ENCODE results near the gene ELMO1.
"Not testable (repeated sequence)": the region's sequence is repeated elsewhere in the genome, so short reads cannot be mapped to it uniquely, and the experiment has no call there.

ELMO1 gene

DNA sequence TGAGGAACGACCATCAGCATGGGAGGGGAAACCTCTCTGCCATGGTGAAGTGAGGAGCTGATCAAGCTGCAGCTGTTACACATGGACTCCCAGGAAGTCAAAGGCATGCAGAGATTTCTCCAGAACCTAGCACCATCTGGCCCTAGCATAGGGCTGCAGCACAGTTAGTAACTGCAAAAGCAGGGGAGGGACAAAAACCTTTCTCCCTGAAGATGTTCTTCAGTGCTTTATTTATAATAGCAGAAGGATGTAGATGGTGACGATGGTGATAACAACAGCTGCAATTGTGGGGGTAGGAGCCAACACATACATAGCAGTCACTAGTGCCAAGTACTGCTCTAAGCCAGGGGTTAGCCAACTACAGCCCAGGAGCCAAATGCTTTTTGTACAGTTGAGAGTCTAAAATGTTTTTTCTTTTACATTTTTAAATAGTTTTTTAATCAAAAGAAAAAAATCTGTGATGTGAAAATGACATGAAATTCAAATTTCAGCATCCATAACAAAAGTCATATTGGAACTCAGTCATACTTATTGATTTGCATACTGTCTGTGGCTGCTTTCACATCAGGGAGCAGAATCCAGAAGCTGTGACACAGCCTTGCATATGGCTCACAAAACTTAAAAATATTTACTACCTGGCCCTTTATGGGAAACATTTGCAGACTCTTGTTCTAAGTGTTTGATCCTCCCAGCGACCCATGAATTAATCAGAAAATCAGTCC is 299.5 kb downstream of the ELMO1 start:
- Histone ChIP-seq H3K27me3 (ENCODE audit: insufficient read depth, low read depth, severe bottlenecking) (no peaks in the 10 kb centered on the region), H3K27ac (no peak overlapping the region), H3K9me3 (ENCODE audit: severe bottlenecking) (no peaks in the 10 kb centered on the region), H3K4me3 (ENCODE audit: low read depth, low read length) (no peak overlapping the region), H3K36me3 (no peaks in the 10 kb centered on the region)
- DNase-seq: no peak
- TF ChIP-seq, protein P1, sequence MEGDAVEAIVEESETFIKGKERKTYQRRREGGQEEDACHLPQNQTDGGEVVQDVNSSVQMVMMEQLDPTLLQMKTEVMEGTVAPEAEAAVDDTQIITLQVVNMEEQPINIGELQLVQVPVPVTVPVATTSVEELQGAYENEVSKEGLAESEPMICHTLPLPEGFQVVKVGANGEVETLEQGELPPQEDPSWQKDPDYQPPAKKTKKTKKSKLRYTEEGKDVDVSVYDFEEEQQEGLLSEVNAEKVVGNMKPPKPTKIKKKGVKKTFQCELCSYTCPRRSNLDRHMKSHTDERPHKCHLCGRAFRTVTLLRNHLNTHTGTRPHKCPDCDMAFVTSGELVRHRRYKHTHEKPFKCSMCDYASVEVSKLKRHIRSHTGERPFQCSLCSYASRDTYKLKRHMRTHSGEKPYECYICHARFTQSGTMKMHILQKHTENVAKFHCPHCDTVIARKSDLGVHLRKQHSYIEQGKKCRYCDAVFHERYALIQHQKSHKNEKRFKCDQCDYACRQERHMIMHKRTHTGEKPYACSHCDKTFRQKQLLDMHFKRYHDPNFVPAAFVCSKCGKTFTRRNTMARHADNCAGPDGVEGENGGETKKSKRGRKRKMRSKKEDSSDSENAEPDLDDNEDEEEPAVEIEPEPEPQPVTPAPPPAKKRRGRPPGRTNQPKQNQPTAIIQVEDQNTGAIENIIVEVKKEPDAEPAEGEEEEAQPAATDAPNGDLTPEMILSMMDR (IDR thresholded peaks at IDR 0.05; ENCODE audit: low read depth, low read length): no peak

DNA sequence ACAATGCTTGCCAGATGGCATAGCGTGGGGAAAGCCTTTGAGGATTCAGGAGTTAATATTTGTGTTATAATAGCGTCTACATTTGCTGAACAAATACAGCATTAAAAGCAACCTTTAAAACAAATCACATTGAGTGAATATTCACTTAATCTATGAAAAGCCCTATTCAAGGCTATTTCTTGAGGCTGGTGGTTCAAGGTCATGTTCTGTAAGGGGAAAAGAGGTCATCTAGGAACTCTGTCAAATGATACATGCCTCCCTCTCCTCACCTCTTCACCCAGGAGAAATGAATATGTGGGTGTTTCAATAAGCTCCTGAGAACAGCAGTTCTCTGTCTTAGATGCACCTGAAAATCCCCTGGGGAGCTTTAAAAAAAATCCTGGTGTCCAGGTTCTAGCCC is 303.0 kb downstream of the ELMO1 start:
- Histone ChIP-seq H3K27me3 (ENCODE audit: insufficient read depth, low read depth, severe bottlenecking) (no peaks in the 10 kb centered on the region), H3K36me3 (no peaks in the 10 kb centered on the region), H3K4me3 (ENCODE audit: low read depth, low read length) (no peak overlapping the region), H3K9me3 (ENCODE audit: severe bottlenecking) (peaks cover 2% of the 10 kb centered on the region), H3K27ac (no peak overlapping the region)
- TF ChIP-seq, protein P1 (IDR thresholded peaks at IDR 0.05; ENCODE audit: low read depth, low read length): no peak
- DNase-seq: no peak

- DNase-seq: no peak
- Histone ChIP-seq H3K27me3 (ENCODE audit: insufficient read depth, low read depth, severe bottlenecking) (no peaks in the 10 kb centered on the region), H3K4me3 (ENCODE audit: low read depth, low read length) (no peak overlapping the region), H3K9me3 (ENCODE audit: severe bottlenecking) (peaks cover 4% of the 10 kb centered on the region), H3K27ac (no peak overlapping the region), H3K36me3 (no peaks in the 10 kb centered on the region)
- TF ChIP-seq, protein P1 (IDR thresholded peaks at IDR 0.05; ENCODE audit: low read depth, low read length): no peak
Measured at GRCh38 chr7:37144423-37144822, 304.2 kb downstream of the ELMO1 start.

- TF ChIP-seq, protein P1 (IDR thresholded peaks at IDR 0.05; ENCODE audit: low read depth, low read length): no peak
- no peak overlapping the region for H3K4me3 ChIP-seq (ENCODE audit: low read depth, low read length)
- no peaks in the 10 kb centered on the region for H3K36me3 ChIP-seq
- no peak for DNase-seq
- no peak overlapping the region for H3K27ac ChIP-seq
- peaks cover 4% of the 10 kb centered on the region for H3K9me3 ChIP-seq (ENCODE audit: severe bottlenecking)
- H3K27me3 ChIP-seq (ENCODE audit: insufficient read depth, low read depth, severe bottlenecking): no peaks in the 10 kb centered on the region
Measured at GRCh38 chr7:37142958-37143357, 305.7 kb downstream of the ELMO1 start.

- Histone ChIP-seq H3K4me3 (ENCODE audit: low read depth, low read length) (no peak overlapping the region), H3K36me3 (no peaks in the 10 kb centered on the region), H3K27ac (no peak overlapping the region), H3K27me3 (ENCODE audit: insufficient read depth, low read depth, severe bottlenecking) (no peaks in the 10 kb centered on the region), H3K9me3 (ENCODE audit: severe bottlenecking) (peaks cover 4% of the 10 kb centered on the region)
- DNase-seq: no peak
- TF ChIP-seq, protein P1 (IDR thresholded peaks at IDR 0.05; ENCODE audit: low read depth, low read length): no peak
Measured at GRCh38 chr7:37141742-37142141, 306.9 kb downstream of the ELMO1 start.

DNA sequence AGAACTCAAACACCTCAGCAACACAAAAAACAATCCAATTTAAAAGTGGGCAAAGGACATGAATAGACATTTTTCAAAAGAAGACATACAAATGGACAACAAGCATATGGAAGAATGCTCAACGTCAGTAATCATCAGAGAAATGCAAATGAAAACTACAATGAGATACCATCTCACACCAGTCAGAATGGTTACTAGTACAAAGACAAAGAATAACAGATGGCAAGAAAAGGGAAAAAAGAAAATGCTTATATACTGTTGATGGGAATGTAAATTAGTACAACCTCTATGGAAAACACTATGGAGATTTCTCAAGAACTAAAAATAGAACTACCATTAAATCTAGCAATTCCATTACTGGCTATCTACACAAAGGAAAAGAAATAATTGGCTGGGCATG is 314.8 kb downstream of the ELMO1 start:
- H3K36me3 ChIP-seq; H3K9me3 ChIP-seq (ENCODE audit: severe bottlenecking); DNase-seq; H3K4me3 ChIP-seq (ENCODE audit: low read depth, low read length); H3K27ac ChIP-seq; H3K27me3 ChIP-seq (ENCODE audit: insufficient read depth, low read depth, severe bottlenecking): not testable (repeated sequence)

All from WERI-Rb-1 (cell line).